Measurements from ENCODE around the gene POU2F2. TPM values are rescaled to one million over a fixed set of nuclear protein-coding genes. Genes with fewer than 3 reads are reported as not detected.

The POU2F2 gene
- total and polyA plus RNA-seq, 9 of the 15 experiments (the other 6 are each of a cell fraction or from before 2014, with no cell fraction given), result 0.03 to 0.68 (median 0.14) TPM

GRCh38 chr19:42148266-42148665, 16.0 kb upstream of the POU2F2 start:
- no peaks in the 10 kb centered on the region; a peak in 1 of 5 replicates for H3K4me1 ChIP-seq (replicated peaks in 1 of 2; ENCODE audit: control insufficient read depth in 2 of 2, insufficient read depth in 2 of 2, low read length in 2 of 2)
- H3K79me2 ChIP-seq (ENCODE audit: control insufficient read depth, insufficient read depth, low read length), result no peaks in the 10 kb centered on the region
- H2AFZ ChIP-seq (ENCODE audit: low read depth, low read length), result no peak overlapping the region
- no peaks in the 10 kb centered on the region for H3K36me3 ChIP-seq (ENCODE audit: control insufficient read depth, insufficient read depth, low read length)
- H3K27ac ChIP-seq (ENCODE audit: extremely low read depth, low read depth, low read length), result no peak overlapping the region
- peaks cover 28 to 44% of the 10 kb centered on the region in 2 experiments; a peak in 4 of 5 replicates for H3K27me3 ChIP-seq (ENCODE audit: control insufficient read depth in 2 of 2, insufficient read depth in 2 of 2, low read length in 2 of 2)
- no peaks in the 10 kb centered on the region for H3K9me1 ChIP-seq (ENCODE audit: control insufficient read depth, insufficient read depth, low read length)
- no peak overlapping the region for H3K4me3 ChIP-seq
- no peak for ATAC-seq
- in situ Hi-C loops (cut with MboI) (no loop called here), intact Hi-C loops (cut with micrococcal nuclease) (no loop called here)
- TF ChIP-seq MIER1 (IDR thresholded peaks at IDR 0.05; ENCODE audit: low read depth), result no peak
- no peak for TF ChIP-seq COPS2 (conservative IDR thresholded peaks at IDR 0.05)
- no peak for TF ChIP-seq ZNF655 (CRISPR knock-in tag; IDR thresholded peaks at IDR 0.05)
- no peak for TF ChIP-seq ARNT (IDR thresholded peaks at IDR 0.05)
- TF ChIP-seq GTF2F1 (IDR thresholded peaks at IDR 0.05; ENCODE audit: low read depth, low read length), result no peak
- no peak for TF ChIP-seq TAF7 (tag; IDR thresholded peaks at IDR 0.05)
- DNase-seq (ENCODE audit: extremely low read depth in 1 of 4, low spot score in 3 of 4), result no peak
- no peak overlapping the region for H3K4me2 ChIP-seq (ENCODE audit: insufficient read depth, low read length)
- no peak for FAIRE-seq
- H3K9me3 ChIP-seq (replicated peaks; ENCODE audit: control insufficient read depth, insufficient read depth, low read depth, low read length), result no peaks in the 10 kb centered on the region
- no TSS peak for BruUV-seq (replicated peaks)
- CTCF ChIA-PET (ENCODE audit: low intra/inter-chr PET ratio), result no interaction called here
- POLR2A ChIA-PET, result interaction anchor here (0.9 kb wide), 1 partner anchor 272 kb away, joined by 3 read pairs; no protein-coding TSS in a partner anchor
- no peak overlapping the region for H3K9ac ChIP-seq (ENCODE audit: insufficient read depth in 1 of 2, low read depth in 2 of 2, low read length in 2 of 2)
- 0 out of 2 replicates have a peak, but pooled peaks cover 9% of the 10 kb centered on the region for H4K20me1 ChIP-seq (replicated peaks; ENCODE audit: control insufficient read depth, insufficient read depth, low read length)
- 4% methylated on average over 5 of the region's 5 CpGs for WGBS (ENCODE audit: insufficient coverage, low coverage, missing lambda C conversion rate)

Measured in K562 (cell line).